Left hindlimb (tissue), 1 donor: ENCODE measurements around the gene RSPH6A.

Experiments
- DNase-seq: peaks from one replicate; pipeline ENCODE4 v3.0.0-alpha.2; 2018

Gene RSPH6A

GRCh38 chr19:45814851-45815480 is at the start of gene RSPH6A:
RSPH6A (minus strand) TSS chr19:45815308; CDS start chr19:45815176, 132 bp downstream.
- DNase-seq, result peak; percentile 36

- no peak for DNase-seq
Measured at GRCh38 chr19:45864629-45865082, 49.5 kb upstream of the RSPH6A start.

GRCh38 chr19:45863840-45864628 is 48.9 kb upstream of the RSPH6A start, which contains the start of gene FOXA3:
FOXA3 (plus strand) TSS chr19:45864326; CDS start chr19:45864457, 131 bp downstream.
- no peak for DNase-seq

- DNase-seq, result no peak
Measured at GRCh38 chr19:45863335-45863839, 48.3 kb upstream of the RSPH6A start.

GRCh38 chr19:45862564-45863334 is 47.6 kb upstream of the RSPH6A start, which contains the start of gene SYMPK:
SYMPK (minus strand) TSS chr19:45863147; CDS start chr19:45854495, 8,652 bp downstream.
- DNase-seq, result peak; percentile 100

GRCh38 chr19:45862271-45862563 is 47.1 kb upstream of the RSPH6A start:
- DNase-seq, result no peak

- DNase-seq, result no peak
Measured at GRCh38 chr19:45860359-45861259, 45.5 kb upstream of the RSPH6A start.

GRCh38 chr19:45854167-45854778 is 39.2 kb upstream of the RSPH6A start:
- DNase-seq, result no peak

- DNase-seq, result no peak
Measured at GRCh38 chr19:45852983-45853382, 37.9 kb upstream of the RSPH6A start.

- no peak for DNase-seq
Measured at GRCh38 chr19:45852145-45852750, 37.1 kb upstream of the RSPH6A start.

GRCh38 chr19:45848922-45849321 is 33.8 kb upstream of the RSPH6A start:
- DNase-seq, result no peak

- no peak for DNase-seq
Measured at GRCh38 chr19:45847663-45848062, 32.6 kb upstream of the RSPH6A start.

GRCh38 chr19:45842198-45842597 is 27.1 kb upstream of the RSPH6A start:
- no peak for DNase-seq

- no peak for DNase-seq
Measured at GRCh38 chr19:45834970-45835369, 19.9 kb upstream of the RSPH6A start.

- DNase-seq, result no peak
Measured at GRCh38 chr19:45828945-45829344, 13.8 kb upstream of the RSPH6A start.

GRCh38 chr19:45828523-45828922 is 13.4 kb upstream of the RSPH6A start:
- no peak for DNase-seq

- no peak for DNase-seq
Measured at GRCh38 chr19:45827459-45828093, 12.5 kb upstream of the RSPH6A start.

GRCh38 chr19:45826934-45827333 is 11.8 kb upstream of the RSPH6A start:
- no peak for DNase-seq

- DNase-seq, result no peak
Measured at GRCh38 chr19:45825917-45826893, 11.1 kb upstream of the RSPH6A start.

- no peak for DNase-seq
Measured at GRCh38 chr19:45825263-45825605, 10.1 kb upstream of the RSPH6A start.
